PC-3 (cell line): ENCODE measurements around the gene JAZF1.

Experiments used
- CTCF ChIP-seq: fragments of 300-600 bp; sonication (generic); conservative IDR thresholded peaks from 2 replicates; pipeline ENCODE4 v1.5.1; 2017; ENCODE audit warnings: antibody characterized with exemption, low read depth, mild to moderate bottlenecking, low read length
- EZH2 ChIP-seq: fragments of 300-600 bp; sonication (generic); IDR thresholded peaks from one replicate; pipeline ENCODE4 v1.6.1; 2017; ENCODE audit warnings: antibody characterized with exemption, mild to moderate bottlenecking, low read length; ENCODE audit not compliant: unreplicated experiment

- TF ChIP-seq CTCF (peak; percentile 28; the same call in 1 of the 2 replicates), EZH2 (no peak)
These were observed 251.5 kb downstream of the JAZF1 start for GRCh38 chr7:27929127-27929526.
